PC-9 (cell line): Measurements from ENCODE around the gene MAPK12. TPM values are rescaled to one million over a fixed set of nuclear protein-coding genes. Genes with fewer than 3 reads are reported as not detected.

Experiments
- BruUV-seq: library from RNA; stranded (reverse); fragments of 400-500 nt; replicated peaks from 2 replicates; lab custom pipeline; 2021; lab: Mats Ljungman, UMichigan
- CTCF ChIA-PET: fragments of 300-600 bp; sonication (Branson Sonifier 250); formaldehyde crosslinking; loops from one replicate; lab custom pipeline; 2022; ENCODE audit warnings: antibody characterized with exemption; lab: Charles Lee
- POLR2A ChIA-PET: fragments of 300-600 bp; sonication (Branson Sonifier 250); formaldehyde crosslinking; loops from one replicate; lab custom pipeline; 2022; ENCODE audit warnings: antibody characterized with exemption; ENCODE audit not compliant: unreplicated experiment; lab: Charles Lee
- DNase-seq, 2 experiments: peaks; one replicate each; pipeline versions ENCODE4 v3.0.0 to v3.0.0-alpha.2; 2015 to 2022; ENCODE audit warnings: mixed read lengths in 1 of 2
- H2AFZ ChIP-seq: fragments of 200-600 bp; sonication (generic); 2 replicates; pipeline ENCODE4 v1.8.1; 2017; ENCODE audit warnings: antibody characterized with exemption
- H3F3A ChIP-seq: fragments of 200-600 bp; sonication (generic); 2 replicates; pipeline ENCODE4 v1.8.1; 2017; ENCODE audit warnings: antibody characterized with exemption, mild to moderate bottlenecking, low read depth; ENCODE audit not compliant: insufficient read depth
- H3K27ac ChIP-seq: fragments of 200-600 bp; sonication (generic); 2 replicates; pipeline ENCODE4 v1.6.1; 2016; ENCODE audit warnings: mixed run types
- H3K27me3 ChIP-seq: fragments of 200-600 bp; sonication (generic); 2 replicates; pipeline ENCODE4 v1.6.1; 2016; ENCODE audit warnings: low read depth, mixed run types; ENCODE audit not compliant: insufficient read depth
- H3K36me3 ChIP-seq: fragments of 200-600 bp; sonication (generic); 2 replicates; pipeline ENCODE4 v1.6.1; 2016; ENCODE audit warnings: low read depth, mixed run types
- H3K4me1 ChIP-seq: fragments of 200-600 bp; sonication (generic); replicated peaks from 2 replicates; pipeline ENCODE4 v1.6.1; 2016; ENCODE audit warnings: mixed run types; ENCODE audit not compliant: insufficient read depth
- H3K4me2 ChIP-seq: fragments of 200-600 bp; sonication (generic); 2 replicates; pipeline ENCODE4 v1.6.1; 2017; ENCODE audit warnings: mixed run types
- H3K4me3 ChIP-seq: fragments of 200-600 bp; sonication (generic); 2 replicates; pipeline ENCODE4 v1.6.1; 2016; ENCODE audit warnings: mixed run types
- H3K79me2 ChIP-seq: fragments of 200-600 bp; sonication (generic); 2 replicates; pipeline ENCODE4 v1.6.1; 2017; ENCODE audit warnings: low read depth, mixed run types
- H3K9me2 ChIP-seq: fragments of 200-600 bp; sonication (generic); 2 replicates; pipeline ENCODE4 v1.8.1; 2017; ENCODE audit warnings: mild to moderate bottlenecking; ENCODE audit not compliant: insufficient read depth
- H3K9me3 ChIP-seq: fragments of 200-600 bp; sonication (generic); 2 replicates; pipeline ENCODE4 v1.8.1; 2016; ENCODE audit warnings: low read depth; ENCODE audit not compliant: insufficient read depth
- H4K20me1 ChIP-seq: fragments of 200-600 bp; sonication (generic); 2 replicates; pipeline ENCODE4 v1.8.1; 2017; ENCODE audit not compliant: insufficient read depth
- EZH2 ChIP-seq: fragments of 200-600 bp; sonication (generic); IDR thresholded peaks from 2 replicates; pipeline ENCODE4 v1.8.0; 2017; ENCODE audit warnings: antibody characterized with exemption, low read depth
- intact Hi-C: fragments of 100-400 bp; cut with micrococcal nuclease; formaldehyde crosslinking; loops from one replicate; pipeline ENCODE4 v1.10.0; 2022; ENCODE audit not compliant: unreplicated experiment
- total RNA-seq: library from RNA; stranded (reverse); gene quantifications from 2 replicates; pipeline ENCODE4 v1.2.3, GENCODE V29; 2021
- TF ChIP-seq, protein P1 (sequence below): fragments of 200-600 bp; sonication (generic); conservative IDR thresholded peaks from 2 replicates; pipeline ENCODE4 v1.6.1; 2017; ENCODE audit warnings: mixed run types, antibody characterized with exemption, mild to moderate bottlenecking, moderate library complexity

MAPK12 gene
- total RNA-seq, 1 experiment from 2014 or later, result 48.5 TPM

DNA sequence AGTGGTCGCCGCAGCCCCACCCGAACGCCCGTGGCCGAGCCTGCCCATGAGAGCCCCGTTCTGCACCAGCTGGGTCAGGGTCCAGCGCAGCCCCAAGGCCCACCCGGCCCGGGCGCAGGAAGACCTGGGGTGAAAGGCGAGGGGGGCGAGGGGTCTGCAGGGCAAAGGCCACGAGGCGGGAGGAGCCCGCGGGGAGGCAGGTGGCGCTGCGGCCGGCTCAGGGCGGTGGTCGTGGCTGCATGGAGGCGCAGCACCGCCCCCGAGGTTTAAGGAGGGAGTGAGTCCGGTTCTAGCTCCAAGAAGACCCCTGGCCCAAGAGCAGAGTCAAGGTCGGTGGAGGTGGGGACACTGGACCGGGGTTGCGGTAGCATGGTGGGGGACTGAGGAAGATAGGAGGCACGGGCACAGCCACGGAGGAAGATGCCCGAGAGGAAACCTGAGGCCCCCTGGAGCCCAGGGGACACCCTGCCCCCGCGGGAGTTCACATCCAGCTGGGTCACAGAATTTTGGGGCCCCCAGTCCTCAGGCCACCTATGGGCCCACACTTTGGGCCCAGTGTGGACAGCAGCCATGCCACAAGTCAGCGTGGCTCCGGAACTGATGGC lies 9.9 kb downstream of the MAPK12 start:
- peak overlapping the region; percentile 92 for H3K4me2 ChIP-seq
- no TSS peak for BruUV-seq
- no peak overlapping the region for H3K27ac ChIP-seq

DNA sequence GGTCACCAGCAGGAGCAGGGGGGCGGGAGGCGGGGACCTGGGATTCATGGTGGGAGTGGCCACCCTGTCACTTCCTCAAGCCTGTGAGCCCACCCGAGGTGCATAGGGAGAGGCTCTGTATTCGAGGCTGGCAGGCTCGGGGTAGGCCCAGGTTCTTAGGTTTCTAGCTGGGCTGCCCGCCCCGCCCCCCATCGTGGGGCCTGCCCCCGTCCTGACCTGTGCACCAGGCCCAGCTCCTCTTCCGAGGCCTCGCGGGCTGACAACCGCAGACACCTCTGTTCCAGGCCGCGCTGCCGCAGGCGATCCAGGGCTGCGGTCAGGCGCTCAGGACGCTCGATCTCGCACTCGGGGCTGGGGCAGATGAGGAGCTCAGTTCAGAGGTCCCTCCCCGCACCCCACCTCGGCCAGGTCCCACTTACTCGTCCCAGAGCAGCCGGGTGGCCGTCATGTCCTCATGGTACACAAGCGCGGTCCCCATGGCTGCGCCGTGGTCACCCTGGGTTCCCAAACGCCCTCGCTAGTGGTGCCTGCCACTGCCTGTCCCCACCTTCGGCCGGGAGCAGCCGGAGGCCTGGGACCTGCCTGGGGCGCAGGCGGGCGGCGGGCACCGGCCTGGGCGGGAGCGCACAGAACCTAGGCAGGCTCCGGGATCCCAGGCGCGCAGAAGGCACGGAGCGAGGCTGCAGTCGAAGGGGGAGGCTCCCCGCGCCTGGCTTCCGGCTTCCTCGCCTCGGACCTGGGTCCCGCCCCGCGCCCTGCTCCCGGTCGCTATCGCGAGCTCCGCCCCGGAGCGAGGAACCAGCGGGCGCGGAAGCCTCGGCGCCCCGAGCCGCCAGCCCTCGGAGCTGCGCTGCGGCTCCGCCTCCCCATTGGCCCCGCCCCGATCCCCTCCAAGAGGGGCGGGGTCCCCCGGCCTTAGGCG lies 10.7 kb downstream of the MAPK12 start, which contains the start of gene HDAC10:
TSS of gene HDAC10 (minus strand) at position 711 of the 922 bp plus-strand sequence. CDS start at position 478, 233 bp downstream.
- intact Hi-C loops, result loop anchor here (5.0 kb wide), 1 partner anchor 371 kb away; no protein-coding TSS in a partner anchor
- CTCF ChIA-PET, result interaction anchor here (0.6 to 0.7 kb wide), 2 partner anchors 324 to 370 kb away, joined by 3 to 12 read pairs; no protein-coding TSS in a partner anchor
- H2AFZ ChIP-seq, result peak within 1 kb of the TSS; percentile 84

More for the DNA sequence above, 9.9 kb downstream of the MAPK12 start:
- Histone ChIP-seq H3F3A (peaks cover 56% of the 10 kb centered on the region), H3K9me2 (no peaks in the 10 kb centered on the region), H3K27me3 (no peaks in the 10 kb centered on the region), H4K20me1 (peaks cover 33% of the 10 kb centered on the region), H3K79me2 (peaks cover 30% of the 10 kb centered on the region), H2AFZ (no peak overlapping the region), H3K9me3 (no peaks in the 10 kb centered on the region), H3K36me3 (0 out of 2 replicates have a peak, but pooled peaks cover 19% of the 10 kb centered on the region), H3K4me3 (peak overlapping the region; percentile 84), H3K4me1 (peaks cover 14% of the 10 kb centered on the region)
- intact Hi-C loops, result loop anchor here (1.0 to 5.0 kb wide), 3 partner anchors 75 to 371 kb away; partner anchors contain the start of gene DENND6B
- TF ChIP-seq EZH2, result no peak
- TF ChIP-seq, protein P1, sequence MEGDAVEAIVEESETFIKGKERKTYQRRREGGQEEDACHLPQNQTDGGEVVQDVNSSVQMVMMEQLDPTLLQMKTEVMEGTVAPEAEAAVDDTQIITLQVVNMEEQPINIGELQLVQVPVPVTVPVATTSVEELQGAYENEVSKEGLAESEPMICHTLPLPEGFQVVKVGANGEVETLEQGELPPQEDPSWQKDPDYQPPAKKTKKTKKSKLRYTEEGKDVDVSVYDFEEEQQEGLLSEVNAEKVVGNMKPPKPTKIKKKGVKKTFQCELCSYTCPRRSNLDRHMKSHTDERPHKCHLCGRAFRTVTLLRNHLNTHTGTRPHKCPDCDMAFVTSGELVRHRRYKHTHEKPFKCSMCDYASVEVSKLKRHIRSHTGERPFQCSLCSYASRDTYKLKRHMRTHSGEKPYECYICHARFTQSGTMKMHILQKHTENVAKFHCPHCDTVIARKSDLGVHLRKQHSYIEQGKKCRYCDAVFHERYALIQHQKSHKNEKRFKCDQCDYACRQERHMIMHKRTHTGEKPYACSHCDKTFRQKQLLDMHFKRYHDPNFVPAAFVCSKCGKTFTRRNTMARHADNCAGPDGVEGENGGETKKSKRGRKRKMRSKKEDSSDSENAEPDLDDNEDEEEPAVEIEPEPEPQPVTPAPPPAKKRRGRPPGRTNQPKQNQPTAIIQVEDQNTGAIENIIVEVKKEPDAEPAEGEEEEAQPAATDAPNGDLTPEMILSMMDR, result no peak
- POLR2A ChIA-PET, result interaction anchor here (0.5 to 0.7 kb wide), 2 partner anchors 288 to 292 kb away, joined by 4 read pairs; no protein-coding TSS in a partner anchor
- DNase-seq, result no peak
- CTCF ChIA-PET, result no interaction called here

More for the DNA sequence above, 10.7 kb downstream of the MAPK12 start, which contains the start of gene HDAC10:
- Histone ChIP-seq H3K4me1 (peaks cover 22% of the 10 kb centered on the region), H3F3A (peaks cover 63% of the 10 kb centered on the region), H3K79me2 (peaks cover 38% of the 10 kb centered on the region), H3K27ac (peak within 1 kb of the TSS; percentile 37), H3K36me3 (0 out of 2 replicates have a peak, but pooled peaks cover 18% of the 10 kb centered on the region), H4K20me1 (peaks cover 38% of the 10 kb centered on the region), H3K4me3 (peak within 1 kb of the TSS; percentile 84), H3K4me2 (peak within 1 kb of the TSS; percentile 92), H3K9me3 (no peaks in the 10 kb centered on the region), H3K27me3 (no peaks in the 10 kb centered on the region), H3K9me2 (no peaks in the 10 kb centered on the region)
- TSS peak; percentile 21 for BruUV-seq
- peak; percentile 72 to 83 for DNase-seq
- POLR2A ChIA-PET, result interaction anchor here (0.5 to 0.7 kb wide), 3 partner anchors 53 to 291 kb away, joined by 3 to 4 read pairs (median 4); no protein-coding TSS in a partner anchor
- TF ChIP-seq, protein P1, result 0 out of 2 replicates have a peak, but pooled peaks have one; percentile 19
- no peak for TF ChIP-seq EZH2
